ENCODE measurements around the gene IRX4.

The IRX4 gene

GRCh38 chr5:1840071-1840547 lies 42.6 kb downstream of the IRX4 start:
- no peak for DNase-seq (ENCODE audit: low read depth, low spot score)

DNA sequence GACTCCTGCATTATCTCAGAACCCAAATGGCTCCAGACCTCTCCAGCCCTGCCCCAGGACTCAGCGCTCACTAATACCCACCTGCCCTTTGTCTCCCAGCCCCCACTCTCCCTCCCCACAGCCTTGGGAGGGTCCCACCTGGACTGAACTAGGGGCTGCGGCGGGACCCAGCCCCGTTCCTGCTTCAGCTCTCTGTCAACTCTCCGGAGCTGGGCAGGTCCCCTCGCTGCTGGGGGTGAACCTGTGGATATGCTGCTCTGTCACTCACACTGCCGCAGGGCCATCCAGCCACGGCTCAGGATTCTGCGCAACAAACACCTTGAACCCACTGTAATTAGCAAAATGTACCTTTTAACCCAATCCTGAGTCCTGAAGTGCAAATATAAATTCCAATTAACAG lies 44.7 kb downstream of the IRX4 start:
- DNase-seq (ENCODE audit: low read depth, low spot score), result no peak

DNA sequence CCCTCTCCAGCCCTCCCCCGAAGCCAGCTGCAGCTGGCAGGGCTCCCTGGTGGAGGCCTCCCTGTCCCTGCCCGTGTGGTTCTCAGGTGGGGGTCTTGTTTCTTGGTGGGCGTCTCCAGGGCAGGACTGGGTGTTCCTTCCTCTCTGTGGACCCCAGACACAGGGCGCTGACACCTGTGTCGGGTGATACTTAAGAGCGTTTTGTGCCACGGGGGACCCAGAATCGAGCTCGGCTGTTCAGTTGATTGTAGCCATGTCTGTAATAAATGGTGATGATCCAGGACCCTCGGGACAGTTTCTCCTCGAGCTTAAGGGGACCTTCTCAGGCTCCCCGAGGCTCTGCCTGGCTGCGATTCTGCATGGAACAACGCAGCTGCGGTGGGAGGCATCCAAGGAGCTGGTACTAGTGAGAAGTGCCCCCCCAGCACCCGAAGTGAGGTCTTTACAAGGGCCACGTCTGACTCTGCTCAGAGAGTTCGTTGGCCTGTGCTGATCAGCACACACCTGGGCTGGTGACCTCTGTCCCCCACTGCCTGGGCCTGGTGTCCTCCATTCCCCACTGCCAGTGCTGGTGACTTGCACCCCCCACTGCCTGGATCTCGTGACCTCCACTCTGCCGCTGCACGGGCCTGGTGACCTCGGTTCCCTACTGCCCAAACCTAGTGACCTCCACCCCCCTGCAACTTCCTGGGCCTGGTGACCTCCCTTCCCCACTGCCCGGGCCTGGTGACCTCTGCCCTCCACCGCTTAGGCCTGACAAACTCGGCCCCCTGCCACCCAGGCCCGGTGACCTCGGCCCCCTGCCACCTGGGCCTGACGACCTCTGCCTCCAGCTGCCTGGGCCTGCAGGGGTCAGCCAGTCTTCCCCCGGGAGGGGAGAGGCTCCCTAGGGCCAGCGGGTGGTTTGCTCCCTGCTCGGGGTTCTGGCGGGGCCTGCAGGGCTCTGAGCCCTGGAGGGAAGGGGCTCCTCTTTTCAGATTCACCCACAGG lies 45.5 kb downstream of the IRX4 start:
- DNase-seq (ENCODE audit: low read depth, low spot score), result no peak

DNA sequence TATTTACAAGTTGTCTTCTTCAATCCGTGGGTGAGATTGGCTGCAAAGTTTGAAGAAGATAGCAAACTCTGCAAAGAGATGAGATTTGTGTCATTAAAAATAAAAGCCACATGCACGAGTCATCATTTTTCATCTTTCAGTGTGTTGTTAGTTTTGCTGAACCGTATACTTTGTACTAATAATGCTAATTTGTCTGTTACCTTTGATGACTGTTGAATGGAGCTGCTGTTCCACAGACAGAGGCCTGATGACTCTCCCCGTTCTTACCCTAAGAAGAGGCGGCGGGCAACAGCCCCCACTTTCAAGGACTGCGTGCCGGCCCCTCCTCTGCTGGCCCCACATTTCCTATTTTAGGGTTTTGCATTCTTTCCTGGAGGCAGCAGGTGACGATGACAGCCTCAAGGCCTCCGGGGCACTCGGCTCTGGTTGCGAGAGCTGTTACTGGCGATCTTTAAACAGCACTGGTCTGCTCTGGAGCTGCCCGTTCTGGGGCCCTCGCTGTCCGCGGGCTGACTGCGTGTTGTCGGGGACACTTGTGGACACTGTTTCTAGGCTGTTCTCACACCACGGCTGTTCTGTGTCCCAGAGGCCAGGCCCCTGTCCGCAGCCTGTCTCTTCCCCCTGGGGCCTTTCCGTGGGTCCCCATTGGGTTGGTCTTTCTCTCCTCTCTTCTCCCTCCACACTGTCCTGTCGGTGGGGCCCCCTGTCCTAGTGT lies 46.4 kb downstream of the IRX4 start:
- DNase-seq (ENCODE audit: low read depth, low spot score), result no peak

DNA sequence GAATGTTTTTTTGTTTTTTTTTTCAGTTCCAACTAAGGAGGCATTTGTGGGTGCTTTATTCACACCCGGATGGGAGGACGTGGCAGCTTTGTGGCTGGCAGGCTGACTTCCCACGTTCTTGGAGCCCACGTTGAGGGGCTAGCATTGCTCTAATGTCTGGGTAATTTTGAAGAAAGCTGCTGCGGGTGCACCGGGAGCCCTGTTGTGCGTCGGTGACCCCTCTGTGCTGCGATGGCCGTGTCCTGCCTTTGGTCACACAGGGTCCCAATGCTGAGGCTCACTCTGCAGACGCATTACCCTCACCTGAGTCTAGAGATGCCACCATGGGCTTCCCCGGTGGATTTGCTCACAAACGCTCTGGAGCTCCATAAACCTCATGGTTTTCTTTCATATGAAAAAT lies 47.3 kb downstream of the IRX4 start:
- no peak for DNase-seq (ENCODE audit: low read depth, low spot score)

DNA sequence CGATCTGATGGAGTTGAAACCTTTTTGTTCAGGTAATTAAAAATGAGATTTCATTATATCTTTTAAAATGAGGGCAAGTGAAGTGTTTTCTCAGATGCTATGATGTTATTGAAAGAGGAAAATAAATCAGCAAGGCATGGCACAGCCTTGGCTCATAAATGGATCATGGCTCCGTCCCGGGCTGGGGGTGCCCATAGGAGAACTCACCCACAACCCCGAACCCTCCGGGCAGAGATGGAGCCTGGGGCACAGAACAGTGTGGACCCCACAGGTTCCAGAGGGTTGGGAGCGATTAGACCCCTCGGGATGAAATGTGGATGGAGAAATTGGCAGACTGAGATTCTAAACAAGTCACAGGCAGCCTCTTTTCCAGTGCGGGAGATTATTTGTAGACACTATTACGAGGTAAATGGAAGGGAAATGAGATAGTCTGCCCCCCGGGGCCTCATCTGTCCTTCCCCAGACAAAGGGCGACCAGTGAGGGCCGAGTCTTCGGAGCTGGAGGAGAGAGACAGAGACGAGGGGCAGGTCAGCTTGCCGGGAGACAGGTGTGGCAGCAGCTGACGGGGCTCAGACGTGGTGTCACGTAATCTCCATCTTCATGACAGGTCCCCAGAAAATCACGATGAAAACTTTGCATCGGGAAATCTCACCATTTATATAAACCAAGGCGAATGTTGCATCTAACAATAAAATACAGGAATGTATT lies 47.9 kb downstream of the IRX4 start:
- no peak for DNase-seq (ENCODE audit: low read depth, low spot score)

DNA sequence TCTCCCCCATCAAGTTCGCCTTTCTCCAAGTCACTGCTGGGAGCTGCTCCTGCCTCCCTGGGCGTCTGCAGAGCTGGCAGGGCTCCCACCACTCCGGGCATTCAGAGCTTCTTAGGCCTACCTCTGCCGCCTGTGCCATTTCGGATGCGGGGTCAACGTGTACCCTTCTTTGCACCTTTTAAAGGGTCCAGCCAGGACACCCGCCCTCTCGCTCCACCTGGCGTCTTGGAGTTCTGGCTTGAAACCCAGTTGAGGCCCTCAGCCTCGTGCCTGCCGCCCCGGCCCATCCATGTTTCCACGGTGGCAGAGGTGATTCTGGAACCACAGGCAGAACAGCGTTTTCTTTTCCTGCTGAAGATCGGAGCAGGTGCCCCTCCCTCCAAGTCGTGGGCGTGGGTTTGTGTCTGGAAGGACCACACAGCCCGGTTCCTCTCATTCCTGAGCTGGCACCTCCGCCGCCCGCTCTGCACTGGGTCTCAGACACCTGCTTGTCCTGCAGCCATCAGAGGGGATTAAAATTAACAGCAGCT lies 48.6 kb downstream of the IRX4 start:
- no peak for DNase-seq (ENCODE audit: low read depth, low spot score)

GRCh38 chr5:1833264-1834021 lies 49.3 kb downstream of the IRX4 start:
- no peak for DNase-seq (ENCODE audit: low read depth, low spot score)

GRCh38 chr5:1832511-1833250 lies 50.0 kb downstream of the IRX4 start:
- DNase-seq (ENCODE audit: low read depth, low spot score), result no peak

DNA sequence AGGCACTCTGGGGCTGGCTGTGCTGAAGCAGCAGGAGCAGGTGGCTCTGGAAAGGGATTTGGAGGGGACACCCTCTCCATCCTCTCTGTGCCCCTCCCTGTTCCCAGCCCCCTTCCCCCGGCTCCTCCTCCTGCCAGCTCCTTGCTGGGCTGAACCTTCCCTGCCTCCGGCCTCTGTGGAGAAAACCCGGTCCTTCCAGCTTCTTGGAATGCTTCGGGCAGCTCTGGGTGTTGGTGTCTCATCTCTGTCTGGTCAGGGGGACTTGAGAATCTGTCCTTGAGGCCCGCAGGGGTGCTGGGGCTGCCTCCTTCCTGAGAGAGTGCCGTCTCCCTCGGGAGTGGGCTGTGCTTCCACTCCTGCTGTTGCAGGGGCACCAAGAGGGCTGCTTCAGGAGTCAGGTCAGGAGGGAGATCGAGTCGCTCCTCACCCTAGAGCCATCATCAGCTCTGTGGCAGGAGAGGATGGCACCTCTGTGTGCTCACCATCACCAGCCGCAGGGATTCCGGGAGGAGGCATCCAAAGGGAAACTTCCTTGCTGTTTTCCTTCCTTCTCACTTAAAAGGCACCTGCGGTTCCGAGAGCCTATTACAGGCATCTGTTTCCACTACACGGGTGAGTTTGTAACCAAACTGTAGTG lies 50.9 kb downstream of the IRX4 start:
- DNase-seq (ENCODE audit: low read depth, low spot score), result no peak

DNA sequence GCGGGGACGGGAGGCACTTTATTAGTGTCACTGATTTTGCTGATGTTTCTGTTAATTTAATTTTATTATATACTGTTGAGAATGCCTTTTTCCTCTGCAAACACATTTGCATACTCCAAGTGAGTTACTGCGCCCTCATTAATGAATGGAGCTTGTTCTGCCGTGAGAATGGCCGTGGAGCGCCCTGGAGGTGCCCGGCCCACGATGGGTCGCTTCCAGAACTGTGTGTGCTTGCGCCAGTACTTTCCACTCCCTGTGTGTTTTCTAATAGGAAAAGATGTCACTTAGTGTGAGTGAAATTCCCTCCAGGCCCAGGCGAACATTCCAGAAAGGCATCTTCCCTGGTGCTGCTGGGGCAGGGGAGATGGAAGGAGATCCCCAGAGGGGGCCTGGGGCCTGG lies 51.5 kb downstream of the IRX4 start:
- no peak for DNase-seq (ENCODE audit: low read depth, low spot score)

DNA sequence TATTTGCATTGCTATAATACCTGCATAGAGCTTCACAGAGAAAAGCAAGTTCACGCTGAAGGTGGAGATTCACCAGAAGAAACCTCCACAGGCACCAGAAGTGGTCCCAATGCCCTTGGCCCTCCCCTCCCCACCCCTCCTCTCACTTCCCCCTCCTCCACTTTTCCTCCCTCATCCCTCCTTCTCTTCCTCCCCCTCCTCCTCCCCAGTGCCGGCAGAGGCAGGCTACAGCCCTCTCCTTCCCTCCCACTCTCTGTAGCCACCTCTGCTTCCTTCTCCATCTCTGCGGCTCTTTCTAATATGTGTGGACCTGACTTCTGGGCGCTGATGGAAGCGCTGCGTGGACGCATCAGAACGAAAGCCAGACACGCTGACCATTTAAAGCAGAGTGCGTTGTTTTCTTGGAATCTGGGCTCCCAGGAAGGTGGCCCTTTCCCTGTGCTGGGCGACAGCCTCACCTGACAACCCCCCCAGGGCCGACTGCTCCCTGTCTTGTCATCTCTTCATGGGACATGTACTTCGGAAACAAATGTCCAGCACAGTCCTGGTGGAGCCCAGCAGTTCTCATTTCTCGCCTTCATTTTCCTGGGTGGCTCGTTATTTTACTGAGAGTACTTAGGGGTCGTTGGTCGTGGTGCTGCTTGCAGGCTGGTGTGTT lies 52.0 kb downstream of the IRX4 start:
- DNase-seq (ENCODE audit: low read depth, low spot score), result no peak

DNA sequence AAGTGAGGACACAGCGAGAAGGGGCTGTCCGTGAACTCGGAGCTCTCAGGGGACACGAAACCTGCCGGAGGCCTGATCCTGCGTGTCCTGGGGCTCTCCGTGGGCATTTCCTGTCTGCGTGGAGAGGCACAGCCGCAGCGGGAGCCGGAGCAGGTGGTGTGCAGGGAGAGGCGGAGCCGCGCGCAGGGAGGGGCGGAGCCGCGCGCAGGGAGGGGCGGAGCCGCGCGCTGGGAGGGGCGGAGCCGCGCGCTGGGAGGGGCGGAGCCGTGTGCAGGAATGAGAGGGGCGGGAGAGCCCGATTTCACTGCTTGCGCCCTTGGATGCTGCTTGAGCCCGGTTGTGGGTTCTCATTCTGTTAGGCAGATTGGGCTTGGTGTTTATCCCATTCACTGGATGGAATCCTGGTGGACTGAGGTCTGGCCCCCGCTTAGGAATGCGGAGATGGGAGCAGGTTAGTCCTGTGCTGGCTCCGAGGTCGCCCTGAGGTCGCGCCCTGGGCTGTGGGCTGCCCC lies 54.8 kb downstream of the IRX4 start:
- DNase-seq (ENCODE audit: low read depth, low spot score), result no peak

All from activated naive CD8-positive, alpha-beta T cell treated with anti-CD3 and anti-CD28 coated beads, Interleukin-2, amount 50 U/mL, for 16 hours (primary cell).